GM10266 (cell line): ENCODE measurements around the gene DCAF8.

Experiments
- DNase-seq: peaks from one replicate; pipeline ENCODE4 v3.0.0; 2012; ENCODE audit errors: extremely low spot score
- TF ChIP-seq, protein P1 (sequence below): IDR thresholded peaks from 2 replicates; pipeline ENCODE4 v1.5.1; 2012; ENCODE audit warnings: mild to moderate bottlenecking, low read depth; ENCODE audit not compliant: control insufficient read depth, insufficient read depth; ENCODE audit errors: missing control alignments

The DCAF8 gene

DNA sequence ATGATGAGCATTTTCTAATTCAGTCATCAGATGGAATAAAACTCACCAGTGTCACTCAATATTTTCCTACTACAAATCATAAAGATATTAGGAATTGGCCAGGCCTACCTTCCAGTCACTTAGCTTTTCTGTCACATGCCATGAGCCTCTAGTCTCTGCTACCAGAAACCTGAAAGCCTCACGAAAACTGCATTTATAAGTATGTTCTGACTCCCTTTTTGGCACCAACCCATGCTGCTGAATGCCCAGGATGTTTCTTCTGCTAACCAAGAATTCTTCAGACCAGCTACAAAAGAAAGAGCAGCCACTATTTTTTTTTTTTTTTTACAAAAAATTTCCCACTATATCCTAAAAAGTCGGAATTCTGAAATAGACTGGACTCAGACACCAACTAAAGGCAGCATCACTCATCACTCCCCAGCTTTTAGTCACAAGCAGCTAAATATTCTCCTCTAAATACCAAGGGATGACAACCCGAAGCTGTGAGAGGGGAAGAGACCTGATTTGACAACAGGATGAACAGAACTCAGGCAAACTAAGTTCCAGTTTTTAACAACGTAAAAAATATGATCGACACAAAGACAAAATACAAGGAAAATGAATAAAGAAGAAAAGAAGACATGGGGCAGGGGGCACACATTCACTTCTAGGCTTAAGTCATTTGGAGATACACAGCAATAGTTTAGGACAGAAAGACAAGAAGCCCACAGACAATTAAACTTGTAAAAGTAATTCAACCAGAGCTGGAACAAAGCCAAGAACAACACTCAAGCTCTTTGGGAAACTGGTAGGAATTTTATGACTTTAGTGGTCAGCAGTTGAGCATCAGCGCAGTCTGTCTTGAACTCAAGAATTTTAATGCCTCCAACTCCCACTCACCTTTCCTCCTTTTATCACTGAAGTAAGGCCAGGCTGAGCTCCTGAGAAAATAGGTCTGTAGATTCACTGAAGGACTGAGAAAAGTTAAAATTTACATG, 1.7 kb downstream of the DCAF8 start:
- no peak for DNase-seq
- TF ChIP-seq, protein P1, sequence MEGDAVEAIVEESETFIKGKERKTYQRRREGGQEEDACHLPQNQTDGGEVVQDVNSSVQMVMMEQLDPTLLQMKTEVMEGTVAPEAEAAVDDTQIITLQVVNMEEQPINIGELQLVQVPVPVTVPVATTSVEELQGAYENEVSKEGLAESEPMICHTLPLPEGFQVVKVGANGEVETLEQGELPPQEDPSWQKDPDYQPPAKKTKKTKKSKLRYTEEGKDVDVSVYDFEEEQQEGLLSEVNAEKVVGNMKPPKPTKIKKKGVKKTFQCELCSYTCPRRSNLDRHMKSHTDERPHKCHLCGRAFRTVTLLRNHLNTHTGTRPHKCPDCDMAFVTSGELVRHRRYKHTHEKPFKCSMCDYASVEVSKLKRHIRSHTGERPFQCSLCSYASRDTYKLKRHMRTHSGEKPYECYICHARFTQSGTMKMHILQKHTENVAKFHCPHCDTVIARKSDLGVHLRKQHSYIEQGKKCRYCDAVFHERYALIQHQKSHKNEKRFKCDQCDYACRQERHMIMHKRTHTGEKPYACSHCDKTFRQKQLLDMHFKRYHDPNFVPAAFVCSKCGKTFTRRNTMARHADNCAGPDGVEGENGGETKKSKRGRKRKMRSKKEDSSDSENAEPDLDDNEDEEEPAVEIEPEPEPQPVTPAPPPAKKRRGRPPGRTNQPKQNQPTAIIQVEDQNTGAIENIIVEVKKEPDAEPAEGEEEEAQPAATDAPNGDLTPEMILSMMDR, result no peak

DNA sequence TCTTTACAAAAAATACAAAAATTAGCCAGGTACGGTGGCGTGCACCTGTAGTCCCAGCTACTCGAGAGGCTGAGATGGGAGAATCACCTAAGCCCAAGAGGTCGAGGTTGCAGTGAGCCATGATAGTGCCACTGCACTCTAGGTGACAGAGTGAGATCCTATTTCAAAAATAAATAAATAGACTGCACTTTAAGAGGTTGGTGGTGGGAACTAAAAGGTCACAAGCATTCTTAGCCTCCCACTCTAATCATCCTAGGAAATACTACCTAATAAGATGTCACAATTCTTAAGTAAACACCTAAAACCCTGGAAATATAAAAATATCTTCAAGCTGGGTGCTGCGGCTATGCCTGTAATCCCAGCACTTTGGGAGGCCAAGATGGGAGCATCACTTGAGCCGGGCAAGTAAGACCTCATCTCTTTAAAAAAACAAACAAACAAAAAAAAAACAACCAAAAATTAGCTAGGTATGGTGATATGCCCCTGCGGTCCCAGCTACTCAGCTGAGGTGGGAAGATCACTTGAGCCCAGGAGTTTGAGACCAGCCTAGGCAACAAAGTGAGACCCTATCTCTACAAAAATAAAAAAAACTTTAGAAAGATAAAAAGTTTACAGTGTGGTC, 4.1 kb downstream of the DCAF8 start:
- TF ChIP-seq, protein P1, result no peak
- no peak for DNase-seq

DNA sequence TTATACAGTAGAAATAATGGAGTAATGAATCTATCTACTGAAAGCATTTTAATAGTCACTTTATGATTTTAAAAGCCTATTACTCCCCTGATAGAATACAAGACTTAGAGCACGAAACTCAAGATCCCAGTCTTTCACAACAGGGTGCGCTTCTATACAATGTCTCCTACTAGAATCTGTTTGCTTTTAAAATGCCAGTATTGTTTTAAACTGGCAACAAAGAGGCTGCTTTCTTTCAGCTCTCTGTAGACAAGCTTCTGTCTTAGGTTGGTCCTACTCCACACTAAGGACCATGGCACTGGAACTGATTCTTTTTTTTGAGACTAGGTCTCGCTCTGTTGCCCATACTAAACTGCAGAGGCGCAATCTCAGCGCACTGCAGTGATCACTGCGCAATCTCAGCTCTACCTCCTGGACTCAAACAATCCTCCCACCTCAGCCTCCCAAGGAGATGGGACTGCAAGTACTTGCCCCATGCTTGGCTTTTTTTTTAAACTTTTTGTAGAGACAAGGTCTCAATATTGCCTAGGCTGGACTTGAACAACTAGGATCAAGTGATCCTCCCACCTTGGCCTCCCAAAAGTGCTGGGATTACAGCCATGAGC, 4.8 kb downstream of the DCAF8 start:
- TF ChIP-seq, protein P1, result no peak
- no peak for DNase-seq

DNA sequence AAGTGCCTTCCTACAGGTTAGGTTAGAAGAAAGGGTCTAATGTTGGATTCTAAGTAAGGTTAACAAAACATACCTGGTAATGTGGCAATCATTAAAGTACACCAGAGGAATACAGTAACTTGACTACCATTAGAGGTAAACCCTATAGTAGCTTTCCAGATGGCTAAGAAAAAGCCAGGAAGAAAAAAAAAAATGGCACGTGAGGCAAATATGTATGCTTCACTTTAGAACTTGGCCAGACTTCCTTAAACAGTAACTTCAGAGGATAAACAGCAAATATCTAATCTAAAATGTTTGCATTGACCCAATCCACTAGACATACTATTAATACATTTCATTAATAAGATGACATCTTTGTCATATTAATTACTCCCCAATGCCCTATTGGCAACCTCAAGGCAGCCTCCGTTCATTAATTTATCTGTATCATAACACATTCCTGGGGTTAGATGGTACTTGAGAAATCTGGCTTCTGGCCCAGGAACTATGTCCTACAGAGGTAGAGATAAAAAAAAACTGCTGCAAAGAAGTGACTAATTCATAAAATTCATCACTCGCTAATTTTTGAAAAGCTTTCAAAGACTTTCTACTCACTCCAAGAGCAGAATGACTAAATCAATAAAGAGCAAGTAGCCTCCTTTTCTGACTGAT, 5.8 kb downstream of the DCAF8 start:
- no peak for DNase-seq
- TF ChIP-seq, protein P1, result no peak

DNA sequence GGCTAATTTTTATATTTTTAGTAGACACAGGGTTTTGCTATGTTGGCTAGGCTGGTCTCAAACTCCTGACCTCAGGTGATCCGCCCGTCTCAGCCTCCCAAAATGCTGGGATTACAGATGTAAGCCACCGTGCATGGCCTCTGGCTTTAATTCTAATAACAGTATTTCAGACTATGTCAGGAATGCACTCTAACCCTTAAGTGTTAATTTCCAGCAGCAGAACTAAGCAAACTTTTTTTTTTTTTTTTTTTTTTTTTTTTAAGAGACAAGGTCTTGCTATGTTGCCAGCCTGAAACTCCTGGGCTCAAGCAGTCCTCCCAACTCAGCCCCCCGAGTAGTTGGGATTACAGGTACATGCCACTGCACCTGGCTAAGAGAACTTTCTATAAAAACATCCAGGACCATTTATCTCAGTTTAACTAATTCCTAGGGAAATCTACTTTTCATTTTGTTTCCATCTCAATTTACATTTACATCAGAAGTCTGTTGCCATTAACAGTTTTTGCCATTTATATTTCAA, 6.5 kb downstream of the DCAF8 start:
- no peak for DNase-seq
- TF ChIP-seq, protein P1, result no peak

DNA sequence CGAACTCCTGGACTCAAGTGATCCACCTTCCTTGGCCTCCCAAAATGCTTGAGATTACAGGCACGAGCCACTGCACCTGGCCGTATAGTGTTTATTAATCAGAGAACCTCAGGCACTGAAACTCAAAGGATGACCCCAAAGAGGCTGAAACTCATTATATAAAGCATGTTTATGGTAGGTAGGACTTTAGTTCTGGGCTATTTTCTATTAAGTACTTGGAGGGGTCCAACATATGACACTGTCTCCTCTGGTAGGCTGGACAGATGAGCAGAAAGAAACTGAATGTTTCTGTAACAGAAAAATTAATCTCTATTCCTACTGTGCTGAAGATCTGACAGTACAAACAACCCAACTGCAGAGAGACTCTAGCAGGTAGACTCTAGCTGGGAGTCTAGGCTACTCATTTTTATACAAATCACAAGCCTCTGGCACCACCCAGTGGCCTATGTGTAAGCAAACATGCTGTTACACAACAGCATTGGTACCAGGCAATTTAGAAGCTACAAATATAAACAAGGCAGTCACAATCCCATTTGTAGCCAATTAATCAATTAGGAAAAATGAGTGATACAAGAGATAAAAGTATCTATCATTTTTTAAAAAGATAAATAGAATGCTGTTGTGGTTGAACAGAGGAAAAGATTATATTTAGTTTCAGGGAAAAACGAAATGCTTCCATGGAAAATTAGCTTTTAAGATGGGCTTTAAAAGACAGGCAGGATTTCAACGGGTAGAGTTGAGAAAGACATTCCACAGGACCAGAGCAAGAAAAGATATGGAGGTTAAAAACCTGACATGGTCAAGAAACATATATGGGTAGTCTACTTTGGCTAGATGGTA, 10.4 kb downstream of the DCAF8 start:
- DNase-seq, result peak; percentile 63
- TF ChIP-seq, protein P1, result peak; percentile 79
